Adrenal gland (tissue), 5 donors: ENCODE measurements around the gene TENM4.

Experiments
- CTCF ChIP-seq, 6 experiments: fragments of 450-650 bp in 4 of 6; fragments of 200-600 bp in 2 of 6; sonication (generic) in 1 of 6; IDR thresholded peaks; 1 replicate in 5 of 6; 2 replicates in 1 of 6; pipeline versions ENCODE4 v1.5.1 to v1.8.0; 2016 to 2021; ENCODE audit warnings: antibody characterized with exemption in 6 of 6, mild to moderate bottlenecking in 2 of 6, moderate library complexity in 1 of 6
- POLR2A ChIP-seq, 2 donors: fragments of 450-650 bp; IDR thresholded peaks; one replicate each; pipeline ENCODE4 v1.6.1; 2017; ENCODE audit warnings: antibody characterized with exemption in 2 of 2, mild to moderate bottlenecking in 2 of 2, moderate library complexity in 1 of 2
- donor health status: DM: no; HTN: no; CAD: no.

- TF ChIP-seq CTCF (IDR thresholded peaks at IDR 0.05) (no peak), POLR2A (IDR thresholded peaks at IDR 0.05) (no peak)
These were observed 272.2 kb downstream of the TENM4 start for GRCh38 chr11:79168530-79169110.
